ENCODE results near the gene PHF3.

Gene PHF3

DNA sequence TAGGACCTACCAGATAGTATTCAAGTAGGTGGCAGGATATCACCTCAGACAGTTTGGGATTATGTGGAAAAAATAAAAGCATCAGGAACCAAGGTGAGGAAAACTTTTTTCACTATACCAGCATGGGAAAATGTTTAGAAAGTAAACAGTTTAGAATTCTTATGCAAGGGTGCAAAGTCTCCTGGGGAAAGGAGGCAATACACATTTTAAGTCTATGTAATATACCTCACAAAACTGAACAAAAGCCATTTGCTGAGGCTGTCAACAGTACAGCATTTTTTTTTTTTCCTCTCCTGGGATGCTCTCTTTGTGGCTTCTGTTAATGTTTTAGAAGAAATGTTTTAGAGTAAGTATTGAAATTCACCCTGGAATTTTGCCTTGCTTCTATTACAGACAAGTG lies 73.5 kb downstream of the PHF3 start:
- no peak overlapping the region for H3K4me3 ChIP-seq (ENCODE audit: low read depth, low read length)
- no peak for TF ChIP-seq CTCF (IDR thresholded peaks at IDR 0.05; ENCODE audit: borderline replicate concordance, insufficient read depth, low read depth, low read length)

- TF ChIP-seq CTCF (IDR thresholded peaks at IDR 0.05; ENCODE audit: borderline replicate concordance, insufficient read depth, low read depth, low read length): no peak
- H3K4me3 ChIP-seq (ENCODE audit: low read depth, low read length): no peak overlapping the region
These were observed 77.7 kb downstream of the PHF3 start for GRCh38 chr6:63713332-63713731.

DNA sequence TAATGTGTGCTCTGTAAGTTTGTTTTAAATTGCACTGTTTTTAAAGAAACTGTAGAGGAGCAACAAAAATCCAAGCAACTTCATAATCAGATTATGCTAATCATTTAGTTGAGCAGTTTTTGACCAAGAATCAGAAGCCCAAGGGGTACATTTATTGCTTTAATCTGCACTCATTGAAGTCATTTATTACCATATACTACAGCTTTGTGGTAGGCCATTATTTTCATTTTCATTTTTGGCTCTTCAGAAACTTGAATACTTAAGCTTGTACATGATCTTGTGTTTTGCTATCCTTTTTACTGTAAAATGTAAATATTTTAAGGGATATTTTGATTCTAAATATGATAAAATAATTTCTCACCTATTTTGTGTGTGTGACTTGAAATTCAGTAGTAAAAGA lies 78.5 kb downstream of the PHF3 start:
- TF ChIP-seq CTCF (IDR thresholded peaks at IDR 0.05; ENCODE audit: borderline replicate concordance, insufficient read depth, low read depth, low read length): no peak
- H3K4me3 ChIP-seq (ENCODE audit: low read depth, low read length): no peak overlapping the region

DNA sequence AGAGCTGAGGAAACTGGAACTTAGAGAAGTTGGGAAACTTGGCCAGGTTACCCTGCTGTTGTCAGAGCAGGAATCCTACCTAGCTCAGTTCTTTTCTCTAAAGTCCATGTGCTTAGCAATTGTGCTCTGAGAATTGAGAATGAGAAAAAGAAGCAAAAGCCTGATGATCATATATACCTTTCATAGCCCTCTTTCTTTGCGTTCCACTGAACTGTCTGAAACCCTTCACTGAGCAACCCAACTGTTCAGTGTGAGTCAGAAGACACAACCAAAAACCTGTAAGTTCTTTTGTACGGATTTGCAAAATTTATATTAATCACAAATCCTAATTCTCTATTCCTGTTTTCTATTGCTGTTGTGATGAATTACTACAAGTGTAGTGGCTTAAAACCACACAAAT lies 80.6 kb downstream of the PHF3 start:
- H3K4me3 ChIP-seq (ENCODE audit: low read depth, low read length): no peak overlapping the region
- TF ChIP-seq CTCF (IDR thresholded peaks at IDR 0.05; ENCODE audit: borderline replicate concordance, insufficient read depth, low read depth, low read length): no peak

GRCh38 chr6:63721181-63721580 lies 85.6 kb downstream of the PHF3 start:
- TF ChIP-seq CTCF (IDR thresholded peaks at IDR 0.05; ENCODE audit: borderline replicate concordance, insufficient read depth, low read depth, low read length): no peak
- H3K4me3 ChIP-seq (ENCODE audit: low read depth, low read length): no peak overlapping the region

- no peak for TF ChIP-seq CTCF (IDR thresholded peaks at IDR 0.05; ENCODE audit: borderline replicate concordance, insufficient read depth, low read depth, low read length)
- H3K4me3 ChIP-seq (ENCODE audit: low read depth, low read length): no peak overlapping the region
These were observed 89.1 kb downstream of the PHF3 start for GRCh38 chr6:63724721-63725120.

DNA sequence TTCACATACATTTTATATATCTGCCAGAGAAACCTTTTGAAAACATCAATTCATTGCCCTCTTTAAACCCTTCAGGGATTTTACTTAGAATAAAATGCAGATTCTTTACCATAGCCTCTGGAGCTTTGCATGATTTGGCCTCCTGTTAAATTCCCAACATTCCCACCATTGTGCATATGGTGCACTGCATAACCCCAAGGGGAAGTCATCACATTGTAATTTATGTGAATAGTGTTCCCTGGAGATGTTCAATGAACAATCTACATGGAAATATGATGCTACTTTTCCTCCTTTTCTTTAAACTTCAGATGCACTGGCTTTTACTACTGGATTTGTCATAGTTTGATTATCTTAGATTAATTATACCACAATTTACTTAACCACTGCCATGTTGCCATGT lies 94.7 kb downstream of the PHF3 start:
- H3K4me3 ChIP-seq (ENCODE audit: low read depth, low read length): no peak overlapping the region

More for the DNA sequence above, 94.7 kb downstream of the PHF3 start:
- TF ChIP-seq CTCF (IDR thresholded peaks at IDR 0.05; ENCODE audit: borderline replicate concordance, insufficient read depth, low read depth, low read length): no peak

Data from GM12875 (cell line).